Stimulated activated CD4-positive, alpha-beta T cell treated with anti-CD3 and anti-CD28 coated beads, Interleukin-12 subunit alpha, Interleukin-12 subunit beta, amount 100 ng/mL, for 4 hours (primary cell): Measurements from ENCODE around the gene ERC2.

Experiments
- DNase-seq: peaks from one replicate; pipeline ENCODE4 v3.0.0-alpha.2; 2020

The ERC2 gene

GRCh38 chr3:56180433-56180832, 287.8 kb downstream of the ERC2 start:
- DNase-seq: no peak

- no peak for DNase-seq
Observed at GRCh38 chr3:56173601-56174000, 294.7 kb downstream of the ERC2 start.

- DNase-seq: no peak
Observed at GRCh38 chr3:56164436-56164835, 303.8 kb downstream of the ERC2 start.

GRCh38 chr3:56157693-56158362, 310.4 kb downstream of the ERC2 start:
- DNase-seq: no peak

GRCh38 chr3:56154297-56154696, 314.0 kb downstream of the ERC2 start:
- no peak for DNase-seq

- no peak for DNase-seq
Observed at GRCh38 chr3:56147354-56147753, 320.9 kb downstream of the ERC2 start.

GRCh38 chr3:56145410-56145809, 322.9 kb downstream of the ERC2 start:
- DNase-seq: no peak

GRCh38 chr3:56144805-56145204, 323.5 kb downstream of the ERC2 start:
- no peak for DNase-seq

GRCh38 chr3:56137415-56137814, 330.9 kb downstream of the ERC2 start:
- DNase-seq: no peak

- DNase-seq: no peak
Observed at GRCh38 chr3:56136514-56136913, 331.8 kb downstream of the ERC2 start.

- DNase-seq: no peak
Observed at GRCh38 chr3:56135941-56136340, 332.3 kb downstream of the ERC2 start.

GRCh38 chr3:56133423-56133822, 334.8 kb downstream of the ERC2 start:
- no peak for DNase-seq

- no peak for DNase-seq
Observed at GRCh38 chr3:56132762-56133161, 335.5 kb downstream of the ERC2 start.

- DNase-seq: no peak
Observed at GRCh38 chr3:56131974-56132590, 336.2 kb downstream of the ERC2 start.

GRCh38 chr3:56130036-56130435, 338.2 kb downstream of the ERC2 start:
- DNase-seq: no peak

- no peak for DNase-seq
Observed at GRCh38 chr3:56126632-56127031, 341.6 kb downstream of the ERC2 start.

- DNase-seq: no peak
Observed at GRCh38 chr3:56125358-56126005, 342.8 kb downstream of the ERC2 start.

GRCh38 chr3:56124546-56124945, 343.7 kb downstream of the ERC2 start:
- DNase-seq: no peak

GRCh38 chr3:56123487-56123886, 344.8 kb downstream of the ERC2 start:
- no peak for DNase-seq

GRCh38 chr3:56122911-56123310, 345.4 kb downstream of the ERC2 start:
- no peak for DNase-seq

GRCh38 chr3:56121716-56122115, 346.6 kb downstream of the ERC2 start:
- DNase-seq: no peak

GRCh38 chr3:56119575-56120349, 348.5 kb downstream of the ERC2 start:
- DNase-seq: no peak

GRCh38 chr3:56118968-56119367, 349.3 kb downstream of the ERC2 start:
- DNase-seq: no peak

GRCh38 chr3:56115698-56116097, 352.6 kb downstream of the ERC2 start:
- DNase-seq: no peak
